SKM-1 (cell line): ENCODE results near the gene OPN3.

Experiments
- DNase-seq: peaks from one replicate; lab custom pipeline; 2025; ENCODE audit not compliant: unreplicated experiment; lab: John Stamatoyannopoulos, UW

Gene OPN3

DNA sequence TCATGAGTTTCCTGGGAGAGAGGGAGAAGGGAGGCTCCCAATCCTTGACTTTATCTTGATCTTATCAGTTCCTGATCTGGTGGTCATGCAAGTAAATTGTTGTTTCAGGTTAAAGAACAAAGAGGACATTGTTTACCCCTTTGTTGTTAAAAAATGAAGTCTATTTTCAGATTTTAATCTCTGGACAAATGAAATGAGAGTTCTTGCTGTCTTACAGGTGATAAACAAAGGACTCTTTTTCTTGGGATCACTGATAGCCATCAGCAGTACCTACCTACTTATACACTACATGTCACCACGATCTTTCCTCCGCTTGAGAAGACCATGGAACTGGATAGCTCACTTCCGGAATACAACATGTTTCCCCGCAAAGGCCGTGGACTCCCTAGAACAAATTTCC, 48.4 kb downstream of the OPN3 start:
- no peak for DNase-seq

DNA sequence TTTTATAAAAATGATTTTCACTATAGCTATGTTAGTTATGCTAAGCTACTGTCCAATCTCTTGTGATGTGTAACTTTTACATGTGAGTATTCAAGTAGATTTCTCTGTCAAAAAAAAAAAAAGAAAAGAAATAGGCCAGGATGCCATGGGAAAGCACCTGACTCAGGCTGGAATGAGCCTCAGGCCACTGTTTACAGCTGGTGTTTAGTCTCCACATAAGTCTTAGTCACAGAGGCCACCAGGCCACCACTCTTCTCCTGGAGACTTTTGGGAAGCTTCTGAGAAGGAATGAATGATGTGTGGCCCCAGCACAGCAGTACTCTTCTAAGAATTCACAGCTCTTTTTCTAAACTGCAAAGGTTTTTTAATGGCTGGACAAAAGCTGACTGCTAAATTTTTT, 48.9 kb downstream of the OPN3 start:
- DNase-seq: no peak

DNA sequence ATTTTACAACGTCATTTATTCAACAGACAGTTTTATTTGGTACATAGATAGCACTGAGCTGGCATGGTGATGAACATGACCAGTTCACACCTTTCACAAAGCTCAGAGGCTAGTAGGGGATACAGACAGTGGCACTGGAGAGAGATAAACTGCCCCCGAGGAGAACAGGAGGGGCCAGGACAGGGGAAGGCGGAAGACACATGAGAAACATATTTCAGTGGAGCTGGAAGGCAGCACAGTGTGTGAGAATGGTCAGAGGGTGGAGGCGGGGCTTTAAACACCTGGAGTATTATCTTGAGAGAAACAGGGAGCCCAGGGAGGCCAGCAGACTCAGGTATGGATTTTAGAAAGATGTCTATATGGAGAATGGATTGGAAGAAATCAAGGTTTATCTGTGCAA, 49.5 kb downstream of the OPN3 start:
- DNase-seq: no peak

DNA sequence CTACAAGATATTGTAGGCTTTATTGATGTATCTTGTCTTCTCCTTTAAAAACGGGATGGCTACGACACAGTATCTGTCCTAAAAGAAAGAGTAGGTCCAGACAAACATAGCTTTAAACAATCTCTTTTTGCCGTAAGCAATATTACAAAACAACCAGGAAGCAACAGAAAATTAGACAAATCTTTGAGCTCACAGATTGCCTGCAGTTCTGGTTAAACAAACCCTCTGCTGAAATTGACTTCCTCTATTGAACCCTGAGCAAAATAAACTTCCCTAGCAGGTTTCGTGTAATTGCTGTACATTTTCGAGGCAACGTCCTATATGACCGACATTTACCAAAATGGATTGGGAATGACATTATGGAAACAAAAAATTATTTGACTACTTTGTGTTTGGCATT, 50.6 kb downstream of the OPN3 start:
- DNase-seq: peak; percentile 77

DNA sequence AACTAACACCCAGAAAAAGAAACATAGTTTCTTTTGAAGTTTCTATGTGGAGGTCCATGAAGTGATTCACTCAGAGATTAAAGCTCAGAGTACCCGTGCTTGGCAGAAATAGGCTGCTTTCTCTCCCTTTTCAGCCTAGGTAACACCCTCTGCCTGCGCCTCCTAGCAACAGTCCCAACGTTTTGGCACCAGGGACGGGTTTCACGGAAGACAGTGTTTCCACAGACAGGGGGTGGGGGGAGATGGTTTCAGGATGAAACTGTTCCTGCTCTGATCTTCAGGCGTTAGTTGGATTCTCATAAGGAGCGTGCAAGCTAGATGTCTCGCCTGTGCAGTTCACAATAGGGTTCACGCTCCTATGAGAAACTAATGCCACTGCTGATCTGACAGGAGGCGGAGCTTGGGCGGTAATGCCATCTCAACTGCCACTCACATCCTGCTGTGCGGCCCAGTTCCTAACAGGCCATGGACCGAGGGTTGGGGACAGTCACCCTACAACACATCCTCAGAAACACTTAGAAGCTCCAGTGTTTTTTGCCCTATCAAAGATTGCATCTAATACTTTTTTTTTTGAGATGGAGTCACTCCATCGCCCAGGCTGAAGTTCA, 53.2 kb downstream of the OPN3 start:
- no peak for DNase-seq

DNA sequence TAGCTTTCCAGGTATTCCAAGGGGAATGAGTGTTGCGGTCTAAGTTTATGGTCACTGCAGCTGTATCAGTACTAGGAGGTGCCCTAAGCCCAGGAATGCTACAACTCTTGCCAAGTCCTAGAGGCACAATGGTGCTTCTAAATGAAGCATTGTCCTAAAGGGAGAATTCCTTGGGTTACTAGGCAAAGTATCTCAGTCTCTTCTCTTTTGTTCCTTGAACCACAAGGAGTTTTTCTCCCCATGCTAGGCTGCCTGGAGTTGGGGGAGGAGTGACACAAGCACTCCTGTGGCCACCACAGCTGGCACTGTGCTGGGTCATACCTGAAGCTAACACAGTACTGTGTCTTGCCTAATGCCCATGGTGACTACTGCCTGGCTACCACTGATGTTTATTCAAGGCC, 57.2 kb downstream of the OPN3 start:
- DNase-seq: no peak

DNA sequence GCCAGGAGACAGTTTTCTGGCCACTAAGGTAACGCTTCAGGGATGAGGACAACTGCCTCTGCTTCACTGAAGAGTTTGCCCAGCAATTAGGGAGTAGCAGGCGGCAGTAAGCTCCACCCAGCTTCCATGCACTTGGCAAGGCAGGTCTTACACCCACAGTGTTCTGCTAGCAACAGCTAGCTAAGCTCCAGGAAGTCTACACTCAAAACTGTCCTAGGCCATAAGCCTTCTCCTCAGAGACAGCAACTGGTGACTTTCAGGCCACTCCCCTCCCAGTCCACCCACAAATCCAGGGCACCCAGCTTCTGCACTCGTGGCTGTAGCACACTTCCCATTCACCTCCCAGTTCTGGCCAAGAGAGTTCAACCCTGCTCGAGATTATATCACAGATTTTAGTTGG, 60.7 kb downstream of the OPN3 start:
- DNase-seq: no peak

DNA sequence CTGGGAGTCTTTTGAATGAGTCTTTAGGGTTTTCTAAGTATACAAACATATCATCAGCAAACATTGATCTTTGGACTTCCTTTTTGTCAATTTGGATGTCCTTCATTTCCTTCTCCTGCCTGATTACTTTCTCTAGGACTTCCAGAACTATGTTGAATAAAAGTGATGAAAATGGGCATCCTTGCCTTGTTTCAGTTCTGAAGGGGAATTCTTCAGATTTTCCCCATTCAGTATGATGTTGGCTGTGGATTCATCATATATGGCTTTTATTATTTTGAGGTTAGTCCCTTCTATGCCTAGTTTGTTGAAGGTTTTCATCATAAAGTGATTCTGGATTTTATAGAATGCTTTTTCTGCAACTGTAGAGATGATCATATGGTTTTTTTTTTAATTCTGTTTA, 66.0 kb downstream of the OPN3 start:
- no peak for DNase-seq

DNA sequence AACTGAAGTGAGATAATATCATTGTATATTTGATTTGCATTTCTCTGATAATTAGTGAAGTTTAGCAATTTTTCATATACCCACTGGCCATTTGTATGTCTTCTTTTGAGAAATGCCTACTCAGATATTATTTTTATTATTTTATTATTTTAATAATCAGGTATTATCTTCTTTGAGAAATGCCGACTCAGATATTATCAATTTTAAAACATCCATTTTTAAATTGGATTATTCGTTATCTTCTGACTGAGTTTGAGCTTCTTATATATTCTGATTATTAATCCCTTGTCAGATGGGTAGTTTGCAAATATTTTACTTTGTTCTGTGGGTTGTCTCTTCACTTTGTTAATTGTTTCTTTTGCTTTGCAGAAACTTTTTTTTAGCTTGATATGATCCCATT, 70.3 kb downstream of the OPN3 start:
- DNase-seq: no peak

DNA sequence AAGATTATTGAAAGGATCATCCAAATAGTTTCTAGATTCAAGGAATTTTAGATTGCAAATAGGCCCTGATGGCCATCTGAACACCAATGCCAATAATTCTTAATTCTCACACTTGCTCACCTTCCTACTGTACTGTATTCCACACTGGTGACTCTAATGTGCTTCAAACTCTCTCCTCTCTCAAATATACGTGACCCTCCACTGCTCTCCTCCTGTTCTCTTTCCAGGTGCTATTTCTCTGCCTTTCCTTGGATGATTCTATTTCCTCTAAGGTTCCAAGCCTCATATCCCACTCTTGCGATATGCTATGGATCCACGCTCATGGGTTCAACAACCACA, 79.4 kb downstream of the OPN3 start:
- no peak for DNase-seq

DNA sequence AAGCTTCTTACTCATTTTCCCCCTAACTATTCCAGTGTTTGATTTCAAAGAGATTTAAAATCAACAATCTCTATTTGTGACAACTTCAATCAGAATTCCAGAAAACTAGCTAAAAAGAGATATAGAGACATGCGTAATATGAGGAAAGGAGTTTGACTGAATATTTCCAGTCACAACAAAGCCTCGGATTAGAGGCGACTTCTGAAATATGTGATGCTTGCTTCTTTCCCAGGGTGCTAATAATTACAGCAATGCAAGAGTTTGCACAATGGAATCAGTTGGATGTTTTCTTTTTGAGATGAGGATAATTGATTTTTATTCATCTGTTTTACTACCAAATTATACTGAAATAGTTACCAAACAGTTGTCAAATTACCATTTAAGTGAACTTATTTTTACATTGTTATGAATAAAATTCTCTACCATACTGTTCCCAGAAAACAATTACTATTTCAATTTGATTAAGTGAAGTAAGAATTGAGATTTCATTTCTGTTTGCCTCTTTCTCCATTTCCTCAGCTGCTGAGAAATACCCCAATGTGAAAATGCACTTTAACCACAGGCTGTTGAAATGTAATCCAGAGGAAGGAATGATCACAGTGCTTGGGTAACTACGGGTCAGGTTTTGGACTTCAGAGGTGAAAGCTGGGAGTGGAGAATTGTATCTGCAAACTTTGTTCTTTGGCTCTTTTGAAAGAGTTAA, 79.9 kb downstream of the OPN3 start:
- peak; percentile 79 for DNase-seq

DNA sequence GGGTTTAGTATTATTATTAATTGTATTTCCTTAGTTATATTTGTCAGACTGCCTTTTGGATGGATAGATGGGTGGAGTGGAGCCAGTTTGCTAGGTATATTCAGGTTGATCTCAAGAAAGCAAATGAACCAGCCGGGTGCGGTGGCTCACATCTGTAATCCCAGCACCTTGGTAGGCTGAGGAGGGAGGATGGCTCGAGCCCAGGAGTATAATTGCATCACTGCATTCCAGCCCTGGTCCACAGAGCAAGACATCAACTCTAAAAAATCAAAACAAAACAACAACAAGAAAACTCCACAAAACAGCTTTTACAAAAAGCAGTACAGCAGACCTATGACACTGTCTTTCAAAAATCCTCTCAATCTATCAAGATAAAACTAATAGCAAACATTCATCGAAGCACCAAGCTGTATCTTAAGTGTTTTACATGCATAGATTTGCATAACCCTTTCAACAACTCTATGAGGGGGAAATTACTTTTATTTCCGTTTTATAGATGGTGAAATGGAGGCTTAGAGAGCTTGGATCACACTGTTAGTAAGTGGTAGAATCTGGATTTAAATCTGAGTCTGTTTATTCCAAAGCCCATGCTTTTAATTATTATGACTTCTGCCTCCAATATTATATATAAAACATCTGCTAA, 82.5 kb downstream of the OPN3 start:
- DNase-seq: no peak

DNA sequence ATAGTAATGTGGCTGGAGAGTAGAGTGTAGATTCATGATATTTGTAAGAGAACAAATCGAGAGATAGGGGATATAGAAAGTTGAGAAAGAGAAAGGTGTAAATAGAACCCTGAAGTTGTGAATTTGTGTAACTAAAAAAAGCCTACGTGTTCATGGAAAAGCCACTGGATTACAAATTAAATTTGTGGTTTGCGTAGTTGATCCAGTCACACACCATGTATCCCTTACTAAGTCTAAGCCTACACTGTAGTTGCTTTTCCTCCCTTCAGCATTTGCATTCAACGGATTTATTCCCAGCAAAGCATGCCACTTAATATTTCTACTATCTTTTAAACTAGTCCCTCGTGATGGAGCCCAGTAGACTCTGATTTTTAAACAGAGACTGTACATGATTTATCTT, 83.1 kb downstream of the OPN3 start:
- no peak for DNase-seq

DNA sequence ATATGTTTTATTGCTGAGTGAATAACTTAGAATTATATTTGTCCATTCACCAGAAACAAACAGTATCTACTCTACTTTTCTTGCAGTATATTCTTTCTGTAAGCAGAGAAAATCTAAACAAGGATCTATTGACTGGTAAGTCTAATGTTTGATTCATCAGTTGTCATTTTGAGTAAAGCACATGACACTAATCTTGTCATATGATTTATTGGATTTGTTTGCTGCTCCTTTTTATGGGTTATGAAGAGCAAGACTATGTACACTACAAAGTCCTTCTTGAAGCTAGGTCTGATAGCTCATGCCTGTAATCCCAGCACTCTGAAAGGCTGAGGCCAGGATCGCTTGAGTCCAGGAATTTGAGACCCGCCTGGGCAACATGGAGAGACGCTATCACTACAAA, 84.6 kb downstream of the OPN3 start:
- DNase-seq: no peak

DNA sequence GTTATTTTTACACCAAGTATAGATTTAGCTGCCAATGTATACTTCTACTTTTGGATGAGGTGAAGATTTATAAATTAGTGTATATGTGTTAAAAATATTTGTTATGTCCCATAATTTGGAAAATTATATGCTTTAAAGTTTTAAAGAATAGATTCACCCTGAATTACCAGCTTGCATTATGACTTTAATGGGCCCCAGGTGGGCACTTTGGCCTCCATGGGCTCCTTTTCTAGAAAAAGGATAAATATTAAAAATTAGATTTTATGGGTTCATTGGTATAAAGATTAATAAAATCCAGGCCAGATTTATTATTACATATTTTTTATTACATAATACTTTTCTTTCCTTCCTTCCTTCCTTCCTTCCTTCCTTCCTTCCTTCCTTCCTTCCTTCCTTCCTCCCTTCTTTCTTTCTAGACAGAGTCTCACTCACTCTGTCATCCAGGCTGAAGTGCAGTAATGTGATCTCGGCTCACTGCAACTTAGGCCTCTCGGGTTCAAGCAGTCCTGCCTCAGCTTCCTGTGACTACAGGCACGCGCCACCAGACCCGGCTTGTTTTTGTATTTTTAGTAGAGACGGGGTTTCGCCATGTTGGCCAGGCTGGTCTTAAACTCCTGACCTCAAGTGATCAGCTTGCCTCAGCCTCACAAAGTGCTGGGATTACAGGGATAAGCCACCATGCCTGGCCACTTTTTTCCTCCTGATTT, 86.1 kb downstream of the OPN3 start:
- peak; percentile 43 for DNase-seq

DNA sequence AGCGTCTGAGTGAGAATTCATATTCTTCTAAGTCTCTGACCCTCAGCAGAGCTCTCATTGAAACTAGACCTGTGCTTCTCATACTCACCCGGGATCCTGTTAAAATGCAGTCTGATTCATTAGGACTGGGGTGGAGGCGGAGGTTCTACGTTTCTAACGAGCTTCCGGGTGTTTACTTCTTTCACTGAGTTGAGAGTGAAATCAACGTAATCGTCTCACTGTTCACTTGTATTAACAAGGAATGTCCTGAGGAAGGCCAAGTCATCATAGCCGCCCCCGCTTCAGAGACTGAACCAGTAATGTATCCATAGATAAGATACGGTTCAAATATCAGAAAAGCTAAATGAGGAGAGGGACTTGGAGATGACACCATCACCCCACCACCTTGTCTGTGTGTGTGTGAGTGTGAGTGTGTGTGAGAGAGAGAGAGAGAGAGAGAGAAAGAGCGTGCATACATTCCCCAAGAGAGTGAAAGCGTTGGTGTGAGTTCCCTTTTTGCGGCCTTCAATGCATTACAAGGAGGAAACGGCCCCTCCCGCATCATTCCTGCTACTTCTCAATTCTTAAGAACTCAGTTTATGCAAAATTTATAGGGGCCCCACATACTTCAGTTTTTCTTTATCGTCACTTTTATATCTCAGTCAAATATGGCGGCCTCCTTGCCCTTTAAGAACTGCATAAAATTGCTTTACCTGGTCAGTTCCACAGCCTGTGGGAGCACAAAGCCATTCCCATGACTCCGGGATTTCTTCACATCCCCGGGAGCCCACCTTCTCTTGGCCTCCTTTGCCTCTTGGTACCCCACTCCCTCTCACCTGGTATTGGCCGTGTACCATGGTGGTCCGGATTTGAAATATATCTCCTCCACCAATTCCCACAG, 88.2 kb downstream of the OPN3 start:
- peak; percentile 95 for DNase-seq

DNA sequence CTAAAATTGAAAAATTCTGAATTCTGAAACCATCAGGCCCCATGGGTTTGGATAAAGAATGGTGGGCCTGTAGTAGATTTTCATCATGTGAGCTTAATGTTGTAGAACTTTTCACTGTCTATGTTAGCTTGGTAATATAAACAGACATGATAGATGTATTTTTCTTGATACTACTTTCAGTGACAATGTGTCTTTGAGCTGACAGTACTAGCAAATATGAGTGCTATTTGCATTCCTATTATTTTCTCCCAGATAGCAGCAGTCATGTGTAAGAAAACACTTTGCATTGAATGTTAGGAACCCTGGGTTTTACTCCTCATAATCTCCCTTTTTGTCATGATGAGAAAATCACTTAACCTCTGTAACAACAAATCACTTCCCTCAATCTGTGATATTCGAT, 89.9 kb downstream of the OPN3 start:
- DNase-seq: no peak

DNA sequence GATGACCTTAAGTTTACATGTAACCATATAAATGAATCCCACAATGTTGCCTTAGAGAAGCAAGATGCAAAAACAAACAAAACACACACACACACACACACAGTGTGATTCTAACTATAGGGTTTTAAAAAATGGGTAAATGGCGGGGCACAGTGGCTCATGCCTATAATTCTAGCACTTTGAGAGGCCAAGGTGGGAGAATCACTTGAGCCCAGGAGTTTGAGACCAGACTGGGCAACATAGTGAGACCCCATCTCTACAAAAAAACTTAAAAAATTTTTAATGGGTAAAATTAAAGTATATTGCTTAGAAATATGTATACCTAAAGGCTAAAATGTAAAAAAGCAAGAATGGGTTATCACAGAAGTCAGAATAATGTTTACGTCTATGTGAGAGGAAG, 92.2 kb downstream of the OPN3 start:
- DNase-seq: no peak
